Measurements from ENCODE around the gene AUTS2.
"Not testable (repeated sequence)": the region's sequence is repeated elsewhere in the genome, so short reads cannot be mapped to it uniquely, and the experiment has no call there.

The AUTS2 gene

DNA sequence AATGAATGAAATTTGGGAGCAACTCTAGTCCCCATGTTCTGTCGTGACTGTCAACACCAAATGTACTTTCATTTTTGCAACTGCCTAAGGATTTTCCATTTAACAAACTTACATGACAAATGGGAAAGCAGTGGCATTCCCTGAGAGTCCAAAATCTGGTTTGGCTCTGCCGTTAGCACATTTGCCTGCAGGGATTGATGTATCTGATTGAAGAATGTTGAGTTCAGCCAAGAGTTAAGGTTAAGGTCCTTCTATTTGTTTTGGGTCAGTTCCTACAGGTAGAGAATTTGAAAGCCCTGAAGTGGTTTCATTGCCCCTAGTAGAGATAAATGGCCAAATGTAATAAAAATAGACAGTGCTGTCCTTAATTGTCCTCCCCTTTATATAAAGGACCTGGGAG is 1127.2 kb downstream of the AUTS2 start:
- no peak for DNase-seq (ENCODE audit: low spot score)
- TF ChIP-seq, protein P1, sequence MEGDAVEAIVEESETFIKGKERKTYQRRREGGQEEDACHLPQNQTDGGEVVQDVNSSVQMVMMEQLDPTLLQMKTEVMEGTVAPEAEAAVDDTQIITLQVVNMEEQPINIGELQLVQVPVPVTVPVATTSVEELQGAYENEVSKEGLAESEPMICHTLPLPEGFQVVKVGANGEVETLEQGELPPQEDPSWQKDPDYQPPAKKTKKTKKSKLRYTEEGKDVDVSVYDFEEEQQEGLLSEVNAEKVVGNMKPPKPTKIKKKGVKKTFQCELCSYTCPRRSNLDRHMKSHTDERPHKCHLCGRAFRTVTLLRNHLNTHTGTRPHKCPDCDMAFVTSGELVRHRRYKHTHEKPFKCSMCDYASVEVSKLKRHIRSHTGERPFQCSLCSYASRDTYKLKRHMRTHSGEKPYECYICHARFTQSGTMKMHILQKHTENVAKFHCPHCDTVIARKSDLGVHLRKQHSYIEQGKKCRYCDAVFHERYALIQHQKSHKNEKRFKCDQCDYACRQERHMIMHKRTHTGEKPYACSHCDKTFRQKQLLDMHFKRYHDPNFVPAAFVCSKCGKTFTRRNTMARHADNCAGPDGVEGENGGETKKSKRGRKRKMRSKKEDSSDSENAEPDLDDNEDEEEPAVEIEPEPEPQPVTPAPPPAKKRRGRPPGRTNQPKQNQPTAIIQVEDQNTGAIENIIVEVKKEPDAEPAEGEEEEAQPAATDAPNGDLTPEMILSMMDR (IDR thresholded peaks at IDR 0.05; ENCODE audit: extremely low read depth, missing control alignments): no peak

DNA sequence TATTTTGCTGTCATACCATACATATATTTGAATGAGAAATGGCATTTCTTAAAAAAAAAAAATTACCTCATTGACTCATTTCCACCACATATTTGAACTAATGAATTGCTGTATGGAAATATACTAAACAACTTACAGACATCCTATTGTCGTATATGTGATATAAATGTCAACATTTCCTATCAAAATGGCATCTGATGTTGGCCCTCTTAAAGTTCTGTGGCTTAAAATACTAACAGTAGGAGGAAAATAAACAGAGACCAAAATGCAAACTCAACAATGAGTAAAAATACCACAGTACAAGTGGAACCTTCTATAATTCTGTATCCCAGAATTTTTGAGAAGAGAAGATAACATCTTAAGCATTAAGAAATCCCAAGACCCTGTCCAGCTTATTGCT is 1128.0 kb downstream of the AUTS2 start:
- TF ChIP-seq, protein P1 (IDR thresholded peaks at IDR 0.05; ENCODE audit: extremely low read depth, missing control alignments): no peak
- DNase-seq (ENCODE audit: low spot score): no peak

DNA sequence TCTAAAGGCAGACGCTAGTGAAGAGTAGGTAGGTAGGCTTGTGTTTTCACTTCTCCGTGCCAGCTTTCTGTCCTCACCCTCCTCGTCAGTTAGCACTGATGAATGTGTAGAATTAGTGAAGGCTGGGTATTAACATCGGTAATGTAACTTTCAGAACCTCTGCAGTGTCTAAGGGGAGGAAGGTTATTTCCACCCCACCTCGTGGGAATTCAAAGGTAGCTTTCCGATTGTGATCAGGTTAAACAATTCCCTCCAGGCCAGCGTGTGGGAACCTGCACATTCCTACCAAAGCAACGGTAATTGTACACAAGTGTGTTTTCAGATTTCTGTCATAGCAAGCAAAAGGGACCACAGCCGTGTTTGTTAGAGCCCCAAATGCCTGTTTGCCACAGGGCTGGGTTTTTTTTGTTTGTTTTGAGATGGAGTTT is 1128.7 kb downstream of the AUTS2 start:
- no peak for DNase-seq (ENCODE audit: low spot score)
- TF ChIP-seq, protein P1 (IDR thresholded peaks at IDR 0.05; ENCODE audit: extremely low read depth, missing control alignments): no peak

DNA sequence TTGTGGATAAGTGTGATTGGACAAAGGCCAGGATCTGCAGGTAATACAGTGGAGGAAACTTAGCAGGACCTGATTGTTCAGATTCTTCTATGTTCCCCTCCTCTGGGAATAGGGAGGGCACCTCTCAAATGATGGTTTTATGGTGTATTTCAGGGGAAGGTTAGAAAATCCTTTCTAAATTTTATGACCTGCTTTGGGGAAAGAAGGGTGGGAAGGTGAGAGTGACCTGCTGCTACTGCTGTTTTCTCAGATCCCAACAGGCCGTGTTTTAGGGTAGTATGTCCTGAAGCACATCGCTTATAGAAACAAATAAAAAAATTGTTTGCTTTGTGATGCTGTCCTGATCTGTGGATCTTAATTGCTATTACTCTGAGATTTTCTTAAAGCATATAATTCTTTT is 1129.6 kb downstream of the AUTS2 start:
- no peak for DNase-seq (ENCODE audit: low spot score)

DNA sequence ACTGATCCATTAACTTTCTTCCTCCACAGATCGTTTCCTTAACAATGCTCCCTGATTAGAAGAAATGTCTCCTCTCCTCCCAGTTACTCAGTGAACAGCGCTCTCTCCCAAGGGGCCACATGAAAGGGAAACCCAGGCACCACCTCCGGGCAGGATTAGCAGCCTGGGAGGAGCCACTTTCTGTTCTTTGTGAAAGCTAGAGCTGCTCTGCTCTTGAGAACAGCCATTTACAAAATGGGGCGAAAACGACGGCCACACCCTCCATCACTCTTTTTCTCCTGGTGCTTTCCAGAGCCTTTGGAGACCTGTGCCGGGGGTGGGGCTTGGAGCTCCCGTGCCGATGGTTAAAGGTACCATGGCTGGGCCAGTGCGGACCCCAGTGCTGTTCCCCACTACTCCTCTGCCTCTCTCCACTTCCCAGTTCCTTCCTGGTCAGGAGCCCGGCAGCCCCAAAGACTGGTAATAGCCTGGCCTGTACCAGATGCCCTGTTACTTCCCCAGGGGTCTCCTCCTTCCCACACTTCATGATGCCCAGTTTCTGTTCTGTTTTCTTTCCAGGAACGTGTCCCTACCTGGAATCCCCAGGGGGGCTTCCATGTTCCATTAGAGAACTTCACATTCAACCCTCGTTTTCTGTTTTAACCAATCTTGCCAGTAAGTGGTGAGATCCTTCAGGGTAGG is 1130.7 kb downstream of the AUTS2 start:
- TF ChIP-seq, protein P1 (IDR thresholded peaks at IDR 0.05; ENCODE audit: extremely low read depth, missing control alignments): no peak
- no peak for DNase-seq (ENCODE audit: low spot score)

More for the DNA sequence above, 1129.6 kb downstream of the AUTS2 start:
- TF ChIP-seq, protein P1 (IDR thresholded peaks at IDR 0.05; ENCODE audit: extremely low read depth, missing control alignments): no peak

DNA sequence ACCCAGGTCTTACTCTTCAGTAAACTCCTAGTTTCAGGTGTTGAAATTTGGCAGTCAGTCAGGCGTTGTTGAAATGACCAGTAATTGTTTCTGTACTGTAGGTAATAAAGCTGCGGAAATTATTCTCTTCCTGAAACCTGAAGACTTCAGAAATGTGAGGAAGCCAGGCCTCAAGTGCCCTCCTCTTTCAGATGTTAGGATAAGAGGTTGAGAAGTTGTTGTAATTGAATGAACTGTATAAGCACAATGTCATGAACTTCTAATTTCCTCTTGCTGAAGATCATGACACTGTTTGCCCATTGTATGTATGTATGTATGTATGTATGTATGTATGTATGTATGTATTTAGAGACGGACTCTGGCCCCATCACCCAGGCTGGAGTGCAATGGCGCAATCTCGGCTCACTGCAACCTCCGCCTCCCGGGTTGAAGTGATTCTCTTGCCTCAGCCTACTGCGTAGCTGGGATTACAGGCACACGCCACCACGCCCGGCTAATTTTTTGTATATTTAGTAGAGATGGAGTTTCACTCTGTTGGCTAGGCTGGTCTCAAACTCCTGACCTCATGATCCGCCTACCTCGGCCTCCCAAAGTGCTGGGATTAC is 1131.4 kb downstream of the AUTS2 start:
- not testable (repeated sequence) for DNase-seq (ENCODE audit: low spot score)

DNA sequence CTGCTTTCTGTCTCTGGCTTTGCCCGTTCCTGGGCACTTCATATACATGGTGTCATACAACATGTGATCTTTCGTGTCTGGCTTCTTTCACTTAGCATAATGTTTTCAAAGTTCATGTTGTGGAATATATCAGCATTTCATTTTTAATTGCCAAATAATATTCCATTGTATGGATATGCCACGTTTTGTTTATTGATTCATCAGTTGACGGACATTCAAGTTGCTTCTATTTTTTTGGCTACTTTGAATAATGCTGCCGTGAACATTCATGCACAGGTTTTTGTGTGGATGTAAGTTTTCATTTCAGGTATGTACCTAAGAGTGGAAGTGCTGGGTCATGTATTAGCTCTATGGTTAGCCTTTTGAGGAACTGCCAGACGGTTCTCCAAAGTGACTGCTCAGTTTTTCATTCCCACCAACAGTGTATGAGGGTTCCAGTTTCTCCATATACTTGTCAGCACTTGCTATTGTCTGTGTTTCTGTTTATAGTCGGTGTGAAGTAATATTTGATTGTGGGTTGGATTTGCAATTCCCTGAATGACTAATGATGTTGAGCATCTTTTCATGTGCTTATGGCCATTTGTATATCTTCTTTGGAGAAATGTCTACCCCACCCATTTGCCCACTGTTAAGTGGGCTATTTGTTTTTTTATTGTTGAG is 1132.3 kb downstream of the AUTS2 start:
- TF ChIP-seq, protein P1 (IDR thresholded peaks at IDR 0.05; ENCODE audit: extremely low read depth, missing control alignments): no peak
- DNase-seq (ENCODE audit: low spot score): no peak
